GM19099 (cell line): ENCODE results near the gene GPN2.

ENCODE experiments used
- POLR2A ChIP-seq: IDR thresholded peaks from 3 replicates; pipeline ENCODE4 v1.6.1; 2011; ENCODE audit warnings: low read depth; ENCODE audit not compliant: insufficient read length; ENCODE audit errors: extremely low read depth

Gene GPN2

GRCh38 chr1:26911399-26912146 is 21.5 kb upstream of the GPN2 start:
- TF ChIP-seq POLR2A: no peak

GRCh38 chr1:26910343-26911160 is 20.5 kb upstream of the GPN2 start:
- TF ChIP-seq POLR2A: no peak

- TF ChIP-seq POLR2A: no peak
These were observed 19.9 kb upstream of the GPN2 start for GRCh38 chr1:26909951-26910342.

- no peak for TF ChIP-seq POLR2A
These were observed 17.2 kb upstream of the GPN2 start for GRCh38 chr1:26907071-26907917.

DNA sequence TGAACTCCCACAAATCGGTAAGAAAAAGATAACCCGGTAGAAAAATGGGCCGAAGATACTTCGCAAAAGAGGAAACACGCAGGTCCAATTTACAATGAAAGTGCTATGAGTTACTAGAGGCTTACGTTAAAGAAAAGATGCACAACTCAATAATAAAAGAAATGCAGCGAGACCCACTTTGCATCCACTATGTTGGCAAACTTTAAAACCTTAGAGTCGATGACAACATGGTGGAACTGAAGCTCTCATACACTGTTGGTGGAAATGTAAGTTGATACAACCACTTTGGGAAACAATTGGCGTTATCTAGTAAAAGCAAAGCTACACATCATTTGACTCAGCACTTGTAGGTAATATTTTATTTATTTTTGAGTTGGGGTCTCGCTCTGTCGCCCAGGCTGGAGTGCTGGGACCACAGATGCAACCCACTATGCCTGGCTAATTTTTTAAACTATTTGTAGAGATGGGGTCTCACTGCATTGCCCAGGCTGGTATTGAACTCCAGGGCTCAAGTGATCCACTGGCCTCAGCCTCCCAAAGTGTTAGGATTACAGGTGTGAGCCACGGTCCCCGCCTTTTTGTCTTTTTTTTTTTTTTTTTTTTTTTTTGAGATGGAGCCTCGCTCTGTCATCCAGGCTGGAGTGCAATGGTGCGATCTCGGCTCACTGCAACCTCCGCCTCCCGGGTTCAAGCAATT is 10.9 kb upstream of the GPN2 start:
- TF ChIP-seq POLR2A: no peak

GRCh38 chr1:26900001-26900814 is 10.1 kb upstream of the GPN2 start, which contains the start of gene GPATCH3:
GPATCH3 (minus strand) TSS chr1:26900467; CDS start chr1:26900442, 25 bp downstream.
- TF ChIP-seq POLR2A: peak; percentile 93

DNA sequence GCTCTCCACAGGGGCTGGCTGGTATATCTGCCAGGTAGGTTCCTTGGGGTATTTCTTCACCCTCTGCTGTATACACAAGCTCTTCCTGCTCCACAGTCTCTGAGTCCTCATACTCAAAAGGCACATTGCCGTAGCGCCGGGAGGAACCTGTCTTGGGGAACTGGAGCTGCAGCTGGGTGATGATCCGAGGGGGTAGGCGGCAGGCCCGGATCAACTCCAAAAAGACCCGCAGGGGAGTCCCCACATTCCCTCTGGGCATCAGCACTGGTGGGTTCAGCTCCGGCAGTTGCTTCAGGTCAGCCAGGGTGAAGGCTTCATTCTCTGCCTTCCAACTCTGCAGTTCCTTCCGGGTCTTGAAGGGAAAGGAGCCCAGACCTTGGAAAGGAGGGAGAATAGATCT is 7.3 kb upstream of the GPN2 start:
- TF ChIP-seq POLR2A: no peak

GRCh38 chr1:26894263-26894662 is 4.2 kb upstream of the GPN2 start:
- TF ChIP-seq POLR2A: no peak

DNA sequence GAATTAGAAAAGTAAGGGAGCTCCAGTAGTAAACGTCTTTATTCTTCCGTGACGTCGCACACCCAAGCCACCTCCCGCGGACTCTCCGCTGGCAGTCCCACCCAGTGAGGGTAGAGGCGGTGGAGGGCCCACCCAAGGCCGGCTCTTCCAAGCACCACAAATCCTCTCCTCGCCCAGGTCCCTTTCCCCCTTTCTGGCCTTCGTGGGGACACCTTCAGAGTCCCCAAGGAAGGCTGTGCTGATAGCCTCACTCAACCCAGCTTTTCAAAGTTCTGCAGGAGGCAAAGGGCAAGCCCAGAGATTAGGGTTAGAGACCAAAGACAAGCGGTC is 349 bp upstream of the GPN2 start:
- TF ChIP-seq POLR2A: no peak

DNA sequence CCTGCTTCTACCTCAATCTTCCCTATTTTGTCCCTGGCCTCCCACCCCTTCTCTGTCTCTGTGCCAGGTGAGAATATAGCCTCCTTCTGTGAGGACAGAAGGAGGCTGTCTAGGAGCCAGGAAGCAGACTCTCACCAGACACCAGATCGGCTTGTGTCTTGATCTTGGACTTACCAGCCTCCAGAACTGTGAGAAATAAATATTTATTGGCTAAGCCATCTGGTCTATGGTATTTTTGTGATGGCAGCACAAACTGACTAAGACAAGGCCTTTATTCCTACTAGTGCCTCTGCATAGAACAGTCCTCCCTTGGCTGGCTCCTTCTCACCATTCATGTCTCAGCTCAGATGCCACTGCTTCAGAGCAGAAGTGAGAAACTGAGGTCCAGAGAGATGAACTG is 1.9 kb downstream of the GPN2 start:
- no peak for TF ChIP-seq POLR2A

GRCh38 chr1:26887125-26887524 is 3.0 kb downstream of the GPN2 start:
- TF ChIP-seq POLR2A: no peak

GRCh38 chr1:26882696-26883463 is 7.2 kb downstream of the GPN2 start:
- no peak for TF ChIP-seq POLR2A

GRCh38 chr1:26879793-26880192 is 10.3 kb downstream of the GPN2 start:
- no peak for TF ChIP-seq POLR2A
